HG02885 (cell line): Measurements from ENCODE around the gene KRTAP3-3.
"Not testable (repeated sequence)": the region's sequence is repeated elsewhere in the genome, so short reads cannot be mapped to it uniquely, and the experiment has no call there.

Source experiments
- ATAC-seq: cut with Tn5 transposase; IDR thresholded peaks from one replicate; pipeline ENCODE4 v1.9.1; 2021; ENCODE audit warnings: mild to moderate bottlenecking; ENCODE audit not compliant: unreplicated experiment, poor library complexity

Gene KRTAP3-3

DNA sequence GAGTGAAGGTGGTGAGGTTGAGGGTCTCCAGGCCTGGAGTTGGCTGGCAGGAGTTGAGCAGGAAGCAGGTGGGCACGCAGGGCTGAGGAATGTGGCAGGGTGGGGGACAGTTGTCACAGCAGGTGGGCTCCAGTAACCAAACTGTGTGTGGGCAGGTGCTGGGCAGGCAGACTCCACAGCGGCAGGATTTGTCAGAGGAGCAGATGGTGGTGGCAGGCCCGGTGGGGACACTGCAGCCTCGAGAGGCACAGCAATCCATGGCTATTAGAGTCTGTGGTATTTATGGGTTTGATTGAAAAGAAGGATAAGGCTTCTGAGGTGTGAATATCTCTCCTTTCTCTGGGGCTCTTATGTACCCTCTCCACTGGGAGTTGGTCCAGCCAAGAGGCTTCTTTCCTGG lies at the start of gene KRTAP3-3:
TSS of gene KRTAP3-3 (minus strand) at position 326 of the 400 bp plus-strand sequence. CDS start at position 259, 67 bp downstream.
- ATAC-seq: no peak

DNA sequence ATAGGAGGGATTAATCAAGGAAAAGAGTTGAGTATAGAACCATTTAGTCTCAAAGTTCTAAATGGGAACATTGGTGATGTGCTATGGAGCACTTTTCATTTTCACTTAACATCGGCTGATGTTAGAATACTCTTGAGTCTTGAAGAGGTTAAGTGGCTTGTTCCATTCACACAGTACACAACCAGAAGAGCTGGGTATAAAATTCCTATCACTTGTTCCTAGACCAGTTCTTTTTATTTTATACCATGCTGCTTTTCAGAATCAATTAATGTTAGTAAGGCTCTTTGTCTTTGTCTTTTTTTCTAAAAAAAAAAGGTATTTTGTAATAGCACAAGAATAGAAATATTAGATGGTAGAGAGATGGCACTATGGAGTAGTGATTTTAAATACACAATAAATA lies 49.0 kb upstream of the KRTAP3-3 start:
- ATAC-seq: no peak

DNA sequence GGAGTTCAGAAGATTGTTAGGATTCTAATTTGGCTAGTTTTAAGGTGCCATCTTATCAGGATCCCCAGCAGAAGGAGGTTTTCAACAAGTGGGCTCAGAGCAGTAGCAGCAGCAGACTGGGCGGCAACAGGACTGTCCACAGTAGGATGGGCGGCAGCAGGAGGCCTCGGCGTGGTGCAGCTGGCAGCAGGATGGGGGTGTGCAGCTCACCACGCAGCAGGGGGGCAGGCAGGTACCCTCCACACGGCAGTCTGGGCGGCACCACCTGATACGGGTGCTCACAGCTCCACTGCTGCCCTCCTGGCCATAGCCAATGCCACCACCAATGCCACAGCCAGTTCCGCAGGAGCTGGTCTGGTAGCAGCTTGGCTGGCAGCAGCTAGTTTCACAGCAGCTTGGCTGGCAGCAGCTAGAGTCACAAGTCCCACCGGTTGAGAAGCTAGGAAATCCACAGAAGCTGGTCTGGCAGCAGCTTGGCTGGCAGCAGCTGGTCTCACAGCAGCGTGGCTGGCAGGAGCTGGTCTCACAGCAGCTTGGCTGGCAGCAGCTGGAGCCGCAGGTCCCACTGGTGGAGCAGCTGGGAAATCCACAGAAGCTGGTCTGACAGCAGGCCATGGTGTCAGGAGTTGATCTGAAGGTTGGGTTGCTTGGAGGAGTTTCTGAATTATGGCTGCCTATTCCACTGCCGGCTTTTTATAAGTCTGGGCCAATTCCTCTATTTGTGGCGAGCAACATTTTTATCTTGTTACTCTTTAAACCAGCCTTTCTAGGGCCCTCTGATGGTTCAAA lies 47.0 kb upstream of the KRTAP3-3 start, which contains the start of gene KRTAP1-1:
TSS of gene KRTAP1-1 (minus strand) at position 668 of the 789 bp plus-strand sequence. CDS start at position 615, 53 bp downstream.
- ATAC-seq: not testable (repeated sequence)

DNA sequence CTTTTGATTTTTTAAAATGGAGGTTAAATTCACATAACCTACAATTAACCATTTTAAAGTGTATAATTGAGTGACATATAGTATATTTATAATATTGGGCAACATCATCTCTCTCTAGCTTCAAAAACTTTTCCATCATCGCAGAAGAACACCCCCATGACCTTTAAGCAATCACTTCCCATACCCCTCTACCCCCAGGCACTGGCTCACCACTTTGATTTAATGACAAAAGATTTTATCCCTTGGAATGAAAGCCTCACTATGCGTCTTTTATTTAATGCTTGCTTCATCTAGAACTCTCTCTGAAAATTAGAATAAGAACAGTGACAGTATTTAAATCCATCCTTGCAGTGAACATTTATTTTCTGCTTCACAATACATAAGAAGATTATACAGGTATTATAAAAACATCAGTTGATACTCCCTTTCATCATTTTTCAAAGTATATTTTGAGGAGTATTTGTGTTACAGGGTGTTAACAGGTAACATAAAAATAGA lies 43.9 kb upstream of the KRTAP3-3 start:
- no peak for ATAC-seq

DNA sequence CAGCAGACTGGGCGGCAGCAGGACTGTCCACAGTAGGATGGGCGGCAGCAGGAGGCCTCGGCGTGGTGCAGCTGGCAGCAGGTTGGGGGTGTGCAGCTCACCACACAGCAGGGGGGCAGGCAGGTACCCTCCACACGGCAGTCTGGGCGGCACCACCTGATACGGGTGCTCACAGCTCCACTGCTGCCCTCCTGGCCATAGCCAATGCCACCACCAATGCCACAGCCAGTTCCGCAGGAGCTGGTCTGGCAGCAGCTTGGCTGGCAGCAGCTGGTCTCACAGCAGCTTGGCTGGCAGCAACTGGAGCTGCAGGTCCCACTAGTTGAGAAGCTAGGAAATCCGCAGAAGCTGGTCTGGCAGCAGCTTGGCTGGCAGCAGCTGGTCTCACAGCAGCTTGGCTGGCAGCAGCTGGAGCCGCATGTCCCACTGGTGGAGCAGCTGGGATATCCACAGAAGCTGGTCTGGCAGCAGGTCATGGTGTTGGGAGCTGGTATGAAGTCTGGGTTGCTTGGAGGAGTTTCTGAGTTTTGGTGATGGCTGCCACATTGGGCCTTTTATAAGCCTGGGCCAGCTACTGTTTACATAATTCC lies 40.5 kb upstream of the KRTAP3-3 start, which contains the start of gene KRTAP1-3:
TSS of gene KRTAP1-3 (minus strand) at position 529 of the 590 bp plus-strand sequence. CDS start at position 476, 53 bp downstream.
- ATAC-seq: not testable (repeated sequence)

DNA sequence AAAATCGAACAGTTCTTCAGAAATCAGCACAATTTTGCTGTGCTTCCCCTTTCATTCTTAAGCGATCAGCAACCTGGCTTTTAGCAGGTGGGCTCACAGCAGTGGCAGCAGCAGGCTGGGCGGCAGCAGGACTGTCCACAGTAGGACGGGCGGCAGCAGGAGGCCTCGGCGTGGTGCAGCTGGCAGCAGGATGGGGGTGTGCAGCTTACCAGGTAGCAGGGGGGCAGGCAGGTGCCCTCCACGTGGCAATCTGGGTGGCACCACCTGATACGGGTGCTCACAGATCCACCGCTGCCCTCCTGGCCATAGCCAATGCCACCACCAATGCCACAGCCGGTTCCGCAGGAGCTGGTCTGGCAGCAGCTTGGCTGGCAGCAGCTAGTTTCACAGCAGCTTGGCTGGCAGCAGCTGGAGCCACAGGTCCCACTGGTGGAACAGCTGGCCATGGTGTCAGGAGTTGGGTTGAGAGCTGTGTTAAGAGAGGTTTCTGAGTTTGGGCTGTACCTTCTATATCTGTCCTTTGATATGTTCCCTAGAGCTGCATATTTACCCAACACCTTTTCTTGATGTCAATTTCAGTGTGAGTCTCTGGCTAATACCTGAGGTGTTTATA lies 35.8 kb upstream of the KRTAP3-3 start, which contains the start of gene KRTAP1-4:
TSS of gene KRTAP1-4 (minus strand) at position 563 of the 613 bp plus-strand sequence. CDS start at position 446, 117 bp downstream.
- ATAC-seq: no peak

DNA sequence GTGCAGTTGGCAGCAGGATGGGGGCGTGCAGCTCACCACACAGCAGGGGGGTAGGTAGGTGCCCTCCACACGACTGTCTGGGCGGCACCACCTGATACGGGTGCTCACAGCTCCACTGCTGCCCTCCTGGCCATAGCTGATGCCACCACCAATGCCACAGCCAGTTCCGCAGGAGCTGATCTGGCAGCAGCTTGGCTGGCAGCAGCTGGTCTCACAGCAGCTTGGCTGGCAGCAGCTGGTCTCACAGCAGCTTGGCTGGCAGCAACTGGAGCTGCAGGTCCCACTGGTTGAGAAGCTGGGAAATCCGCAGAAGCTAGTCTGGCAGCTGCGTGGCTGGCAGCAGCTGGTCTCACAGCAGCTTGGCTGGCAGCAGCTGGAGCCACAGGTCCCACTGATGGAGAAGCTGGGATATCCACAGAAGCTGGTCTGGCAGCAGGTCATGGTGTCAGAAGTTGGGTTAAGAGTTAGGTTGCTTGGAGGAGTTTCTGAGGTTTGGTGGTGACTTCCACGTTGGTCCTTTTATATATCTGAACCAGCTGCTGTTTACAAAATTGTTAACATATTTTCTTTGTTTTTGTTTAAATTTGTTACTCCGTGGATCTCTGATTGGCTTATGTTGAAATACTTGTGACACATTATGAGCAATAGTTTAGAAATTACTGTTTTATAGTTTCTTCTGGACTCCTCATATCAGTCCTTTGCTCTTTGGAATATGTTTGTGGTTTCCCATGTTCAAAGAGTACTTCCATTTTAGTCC lies 32.9 kb upstream of the KRTAP3-3 start, which contains the start of gene KRTAP1-5:
TSS of gene KRTAP1-5 (minus strand) at position 494 of the 757 bp plus-strand sequence. CDS start at position 441, 53 bp downstream.
- no peak for ATAC-seq

DNA sequence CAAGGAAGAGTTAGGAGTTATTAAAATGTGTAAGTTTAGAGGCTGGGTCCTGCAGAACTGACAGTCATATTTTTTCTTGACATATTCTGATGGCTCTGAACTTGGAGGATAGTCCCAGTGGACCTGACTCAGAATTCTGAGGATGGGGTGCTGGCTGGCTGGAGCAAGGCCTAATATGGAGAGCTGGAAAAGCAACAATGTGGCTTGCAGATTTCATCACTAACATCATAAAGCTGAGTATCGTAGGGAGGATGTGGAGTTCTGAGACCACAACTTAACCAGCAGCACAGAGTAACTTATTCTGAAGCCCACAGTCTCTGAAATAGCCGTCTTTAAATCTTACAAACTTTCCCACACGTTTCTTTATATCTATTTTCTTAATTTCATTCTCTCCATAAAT lies 30.7 kb upstream of the KRTAP3-3 start:
- no peak for ATAC-seq

DNA sequence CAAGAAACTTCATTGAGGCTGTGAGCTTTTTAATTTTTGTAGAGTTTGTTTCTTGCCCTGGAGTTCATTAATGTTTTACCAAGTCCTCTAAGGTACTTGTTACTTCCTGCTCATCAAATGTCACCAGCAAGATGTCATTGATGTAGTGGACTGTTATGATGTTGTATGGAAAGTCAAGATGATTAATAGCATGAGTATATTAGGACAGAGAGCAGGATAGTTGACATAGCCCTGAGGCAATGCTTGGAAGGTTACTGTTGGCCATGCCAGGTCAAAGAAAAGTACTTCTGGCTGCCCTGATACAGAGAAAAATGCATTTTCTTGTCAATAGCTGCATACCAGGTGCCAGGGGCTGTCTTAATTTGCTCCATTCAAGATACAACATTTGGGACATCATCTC lies 26.4 kb upstream of the KRTAP3-3 start:
- ATAC-seq: no peak

DNA sequence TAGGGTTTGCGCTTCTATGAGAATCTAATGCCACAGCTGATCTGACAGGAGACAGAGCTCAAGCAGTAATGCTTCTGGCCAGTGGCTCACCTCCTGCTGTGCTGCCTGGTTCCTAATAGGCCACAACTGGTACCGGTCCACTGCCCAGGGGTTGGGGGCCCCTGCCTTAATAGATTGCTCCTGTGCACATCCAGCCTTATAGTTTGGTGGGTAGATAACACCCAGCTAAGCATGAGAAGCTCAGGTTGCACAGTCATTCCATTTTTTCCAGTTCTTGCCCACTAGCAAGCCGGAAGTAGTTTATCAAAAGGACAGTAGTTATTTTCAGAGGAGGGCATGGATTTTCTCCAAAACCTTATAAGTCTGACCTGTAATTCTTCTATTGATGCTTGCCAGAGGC lies 25.5 kb upstream of the KRTAP3-3 start:
- no peak for ATAC-seq

DNA sequence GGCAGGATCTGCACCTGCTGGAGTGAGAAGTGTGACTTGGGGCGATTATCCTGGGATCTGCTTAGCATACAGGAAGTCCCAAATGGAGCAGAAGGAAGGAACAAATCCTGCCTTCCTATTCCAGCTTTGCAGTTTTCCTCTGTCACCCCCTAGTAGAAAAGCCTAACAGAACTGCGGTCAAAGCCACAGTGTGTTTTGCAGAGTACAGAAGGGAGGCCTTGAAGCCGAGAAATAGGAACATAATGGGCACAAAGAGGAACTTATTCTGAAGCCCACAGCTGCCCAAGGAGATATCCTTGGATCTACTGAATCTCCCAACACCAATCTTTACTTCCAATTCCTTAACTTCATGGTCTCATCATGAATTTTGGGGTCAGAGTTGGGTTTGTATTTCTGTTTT lies 24.6 kb upstream of the KRTAP3-3 start:
- ATAC-seq: no peak

DNA sequence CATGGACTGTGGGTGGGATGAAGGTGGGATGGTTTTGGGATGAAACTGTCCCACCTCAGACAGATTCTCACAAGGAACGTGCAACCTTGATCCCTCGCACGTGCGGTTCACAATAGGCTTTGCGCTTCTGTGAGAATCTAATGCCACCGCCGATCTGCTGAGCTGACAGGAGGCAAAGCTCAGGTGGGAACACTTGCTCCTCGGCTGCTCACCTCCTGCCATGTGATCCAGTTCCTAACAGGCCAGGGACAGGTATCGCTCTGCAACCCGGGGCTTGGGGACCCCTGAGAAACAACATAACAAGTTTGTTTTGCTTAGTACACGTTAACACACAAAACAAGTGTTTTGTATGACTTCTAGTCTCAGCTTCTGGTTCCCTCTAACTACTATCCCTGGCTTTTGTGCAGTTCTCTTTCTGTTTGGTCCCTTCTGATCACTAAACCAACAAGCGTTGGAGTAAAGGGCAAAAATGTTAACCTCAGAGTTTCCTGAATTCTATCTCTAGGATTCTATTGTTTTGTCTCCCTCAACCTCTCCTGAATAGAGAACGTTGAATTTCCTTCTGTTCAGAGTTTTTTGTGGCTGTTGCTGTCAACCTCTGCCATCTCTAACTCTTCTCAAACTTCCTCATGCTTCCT lies 22.7 kb upstream of the KRTAP3-3 start:
- ATAC-seq: no peak

DNA sequence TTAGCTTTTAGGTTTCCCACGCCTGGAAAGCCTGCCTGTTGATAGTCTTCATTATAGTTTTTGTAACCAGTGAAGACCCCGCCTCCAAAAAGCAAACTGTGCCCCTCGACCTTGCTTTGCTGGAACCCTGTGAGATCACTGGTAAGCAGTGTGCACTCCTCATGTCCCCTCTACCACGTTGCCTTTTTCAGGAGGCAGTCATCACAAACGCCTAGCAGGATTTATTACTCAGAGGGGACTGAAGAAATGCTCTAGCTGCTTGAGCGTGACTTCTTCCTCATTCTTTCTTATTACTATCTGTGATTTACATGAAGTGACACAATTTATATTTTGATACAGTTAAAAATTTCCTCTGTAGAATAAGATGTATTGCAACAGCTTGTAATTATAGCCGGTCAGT lies 21.5 kb upstream of the KRTAP3-3 start:
- no peak for ATAC-seq

DNA sequence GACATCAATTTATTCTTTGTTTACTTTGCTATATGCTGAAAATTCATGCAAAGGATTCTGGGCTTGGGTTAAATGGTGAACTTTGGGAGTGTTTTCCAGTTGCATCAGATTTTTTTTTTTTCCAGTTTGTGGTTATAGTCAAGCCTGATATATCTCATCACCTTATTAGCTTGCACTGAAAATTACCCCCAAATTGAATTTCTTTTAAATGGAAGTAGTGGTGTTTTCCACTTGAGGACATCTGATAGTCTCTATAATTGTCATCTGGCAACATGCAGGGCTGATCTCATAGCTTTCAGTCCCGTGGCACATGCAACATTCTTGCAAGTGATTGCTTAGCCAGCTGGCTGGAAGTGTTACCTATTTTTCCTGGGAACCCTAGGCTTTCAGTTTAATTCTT lies 19.6 kb upstream of the KRTAP3-3 start:
- no peak for ATAC-seq

DNA sequence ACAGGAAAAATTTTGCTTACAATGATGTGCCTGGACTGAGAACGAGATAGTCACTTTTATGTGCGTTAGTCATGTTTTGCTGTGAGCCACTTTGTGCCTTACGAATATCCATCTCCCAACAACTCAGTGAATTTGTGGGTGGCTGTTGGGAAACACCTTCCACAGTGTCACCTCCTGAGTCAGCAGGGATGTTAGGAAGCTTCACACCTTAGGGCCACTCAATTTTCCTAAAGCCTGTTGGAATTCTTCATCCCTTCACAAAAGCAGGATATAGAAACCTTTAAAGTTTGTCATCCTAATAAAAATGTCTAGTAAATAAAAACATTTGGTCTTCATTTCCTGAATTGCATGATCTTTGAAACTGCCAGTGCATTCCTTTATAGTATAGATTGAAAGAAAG lies 19.2 kb upstream of the KRTAP3-3 start:
- ATAC-seq: no peak

DNA sequence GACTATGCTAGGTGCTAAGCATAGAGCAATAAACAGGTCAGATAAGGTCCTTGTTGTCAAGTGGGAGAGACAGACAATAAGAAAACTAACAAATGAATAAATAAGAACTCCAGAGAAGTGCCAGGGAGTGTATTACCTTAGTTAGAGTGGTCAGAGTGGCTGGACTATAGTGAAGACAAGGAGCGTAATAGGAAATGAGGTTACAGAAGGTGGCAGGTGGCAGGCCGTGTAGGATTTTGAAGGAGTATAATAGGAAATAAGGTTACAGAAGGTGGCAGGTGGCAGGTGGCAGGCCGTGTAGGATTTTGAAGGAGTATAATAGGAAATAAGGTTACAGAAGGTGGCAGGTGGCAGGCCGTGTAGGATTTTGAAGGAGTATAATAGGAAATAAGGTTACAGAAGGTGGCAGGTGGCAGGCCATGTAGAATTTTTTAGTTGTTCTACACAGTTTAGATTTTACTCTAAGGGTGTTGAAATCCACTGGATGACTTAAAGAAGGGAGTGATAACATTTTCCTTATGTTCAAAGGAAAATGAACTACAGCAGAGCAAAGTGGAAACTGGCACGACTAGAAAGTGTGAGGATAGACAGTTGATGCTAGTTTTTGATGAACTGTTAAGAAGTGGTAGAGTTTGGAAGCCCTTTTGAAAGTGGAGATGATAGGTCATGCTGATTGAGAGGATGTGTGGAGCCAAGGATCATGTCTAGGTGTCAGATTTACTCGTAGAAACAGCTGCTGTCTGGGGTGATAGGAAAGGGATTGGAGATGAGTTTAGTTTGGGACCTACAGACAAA lies 18.6 kb upstream of the KRTAP3-3 start:
- ATAC-seq: no peak

DNA sequence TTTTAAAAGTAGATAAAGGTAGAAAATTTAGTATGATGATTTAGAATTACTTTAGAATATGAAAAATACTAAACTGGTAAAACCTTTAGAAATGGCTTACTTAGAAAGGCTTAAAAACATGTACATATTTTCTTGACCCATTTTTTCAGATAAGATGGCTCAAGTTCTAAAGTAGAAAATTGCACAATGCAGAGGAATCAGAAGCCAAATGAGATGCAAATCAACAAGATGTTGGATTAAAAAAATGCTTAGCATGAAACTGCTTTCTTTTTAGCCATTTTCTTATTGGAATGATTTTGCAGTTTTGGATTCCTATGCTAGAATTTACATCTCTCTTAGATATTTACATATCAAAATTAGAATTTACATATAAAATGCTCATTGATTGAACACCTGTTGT lies 16.5 kb upstream of the KRTAP3-3 start:
- ATAC-seq: no peak

DNA sequence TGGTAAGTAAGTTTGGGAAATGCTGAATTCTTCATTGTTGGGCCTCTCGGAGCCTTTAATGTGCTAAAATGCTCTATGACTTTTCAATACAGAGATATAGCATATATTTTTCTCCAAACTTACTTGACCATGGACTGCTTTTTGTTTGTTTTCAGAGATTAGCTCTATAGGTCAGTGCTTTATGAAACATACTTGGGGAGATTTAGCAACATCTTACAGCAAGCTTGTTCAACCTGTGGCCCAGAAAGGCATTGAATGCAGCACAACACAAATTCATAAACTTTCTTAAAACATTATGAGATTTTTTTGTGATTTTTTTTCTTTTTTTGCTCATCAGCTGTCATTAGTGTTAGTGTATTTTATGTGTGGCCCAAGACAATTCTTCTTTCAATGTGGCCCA lies 16.0 kb upstream of the KRTAP3-3 start:
- no peak for ATAC-seq

DNA sequence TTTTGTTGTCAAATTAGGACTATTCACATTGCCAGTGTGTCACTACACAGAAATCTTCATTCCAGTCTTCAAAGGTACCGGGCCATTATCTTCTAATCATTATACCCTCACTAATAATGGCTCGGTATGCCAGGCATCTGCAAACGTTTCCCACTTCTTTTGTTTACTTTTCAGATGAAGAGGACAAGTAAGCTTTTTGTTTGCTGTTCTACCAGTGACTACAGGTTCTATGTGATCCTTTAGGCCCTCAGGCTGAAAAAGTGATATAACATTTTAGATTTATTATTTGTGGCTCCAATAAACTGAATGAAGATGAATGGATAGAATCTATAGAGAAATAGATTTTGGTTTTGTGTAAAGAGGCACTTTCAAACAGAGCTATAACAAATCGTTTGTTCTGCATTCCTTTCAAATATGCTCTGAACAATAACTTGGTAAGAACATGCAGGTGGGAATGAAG lies 15.4 kb upstream of the KRTAP3-3 start:
- no peak for ATAC-seq
